Heart left ventricle (tissue), 16 donors: ENCODE data around the gene EXPH5. TPM values are rescaled to one million over a fixed set of nuclear protein-coding genes. Genes with fewer than 3 reads are reported as not detected.

Source experiments
- ATAC-seq, 4 donors: fragments of 200-7000 bp; cut with Tn5 transposase; one replicate each; pipeline ENCODE4 v1.9.1; 2020 to 2022; ENCODE audit warnings: moderate library complexity in 4 of 4, mild to moderate bottlenecking in 3 of 4, moderate number of reproducible peaks in 1 of 4
- DNase-seq, 5 donors: peaks; one replicate each; pipeline ENCODE4 v3.0.0-alpha.2; 2020
- H3K27ac ChIP-seq, 12 donors: fragments of 200-600 bp; sonication (generic) in 4 of 12; one replicate each; pipeline versions ENCODE4 v1.5.0 to v1.8.0; 2016 to 2022; ENCODE audit warnings: mild to moderate bottlenecking in 2 of 12
- H3K27me3 ChIP-seq, 9 donors: fragments of 200-600 bp; sonication (generic) in 2 of 9; one replicate each; pipeline versions ENCODE4 v1.5.1 to v1.8.0; 2016 to 2022; ENCODE audit warnings: mild to moderate bottlenecking in 3 of 9
- H3K36me3 ChIP-seq, 9 donors: fragments of 200-600 bp; sonication (generic) in 2 of 9; one replicate each; pipeline versions ENCODE4 v1.5.0 to v1.8.0; 2018 to 2022; ENCODE audit warnings: mild to moderate bottlenecking in 2 of 9
- H3K4me1 ChIP-seq, 12 donors: fragments of 200-600 bp; sonication (generic) in 4 of 12; one replicate each; pipeline versions ENCODE4 v1.5.0 to v1.8.0; 2016 to 2022; ENCODE audit warnings: mild to moderate bottlenecking in 3 of 12
- H3K4me3 ChIP-seq, 12 donors: fragments of 200-600 bp; sonication (generic) in 4 of 12; one replicate each; pipeline versions ENCODE4 v1.5.0 to v1.8.0; 2017 to 2022; ENCODE audit warnings: mild to moderate bottlenecking in 9 of 12, moderate library complexity in 4 of 12
- H3K9me3 ChIP-seq, 12 donors: fragments of 200-600 bp; sonication (generic) in 4 of 12; one replicate each; pipeline versions ENCODE4 v1.5.0 to v1.8.0; 2016 to 2022; ENCODE audit warnings: mild to moderate bottlenecking in 1 of 12
- CTCF ChIP-seq, 12 donors: fragments of 200-600 bp; sonication (generic) in 4 of 12; IDR thresholded peaks; one replicate each; pipeline versions ENCODE4 v1.5.0 to v1.8.0; 2018 to 2022; ENCODE audit warnings: antibody characterized with exemption in 12 of 12, mild to moderate bottlenecking in 5 of 12
- POLR2A ChIP-seq, 2 donors: fragments of 450-650 bp; IDR thresholded peaks; one replicate each; pipeline ENCODE4 v1.6.1; 2017; ENCODE audit warnings: antibody characterized with exemption in 2 of 2, mild to moderate bottlenecking in 2 of 2, moderate library complexity in 2 of 2
- WGBS, 4 donors: extraction: QIAGEN DNeasy Blood & Tissue Kit in 2 of 4; methylation state at CpG; one replicate each; pipeline versions ENCODE4 v1.1.5 to v1.1.7; 2013 to 2018; 5-methylcytosine and 5-hydroxymethylcytosine counted together
- intact Hi-C, 10 donors: fragments of 100-400 bp; cut with DNase I; formaldehyde crosslinking; loops; one replicate each; pipeline versions ENCODE4 v1.11.1 to v1.14.2; 2022
- polyA plus RNA-seq, 2 donors: library from polyadenylated mRNA; stranded (reverse); fragments of 200-250 nt; gene quantifications; one replicate each; pipeline ENCODE4 v1.2.3, GENCODE V29; 2013
- total RNA-seq, 9 donors: library from RNA; depleted of rRNA in 2 of 9; stranded (reverse); fragments of >200 nt in 2 of 9; fragmentation: NEBNext Ultra II Directional in 3 of 9; extraction: Animal tissue kit (Norgen Biotek cat#: 25700) in 3 of 9; gene quantifications; one replicate each; pipeline versions ENCODE4 v1.1.0 to v1.2.4, GENCODE V29; 2016 to 2023
- donor health status: ischemic (EF 13 %, LVEDD 7.1; RV severe dilation, severe dysfunction).
- donor health status: healthy with polysubstance abuse.
- donor health status: DM: no; HTN: yes; CAD: no.
- donor health status: DM: no; HTN: no; CAD: no.
- donor health status: ischemic (EF 25% LVEDD 6.9; RV normal size, moderate dysfunction).
- donor health status: ischemic (EF 25% LVEDD 5.7; RV mildly dilated, moderate dysfunction).
- donor health status: healthy.
- donor health status: DM: yes; HTN: yes; CAD: no.
- donor health status: ischemic (EF 35%, LVEDD 5.7; RV mildly dilated, moderate dysfunction).
- donor health status: nonischemic (EF 11% LVEDD 7.7; RV severe dilation, severe dysfunction).
- donor health status: DM: yes; HTN: yes; CAD: no.
- donor health status: PGD.
- donor health status: ischemic (EF 29% LVEDD 5.4; RV normal size, mild dysfunction).
- donor health status: nonischemic (EF 23%, LVEDD 6.1; RV moderate dilation, normal function).

Gene EXPH5
- total and polyA plus RNA-seq, 11 donors = 0.14 to 4.2 (median 1.1) TPM

DNA sequence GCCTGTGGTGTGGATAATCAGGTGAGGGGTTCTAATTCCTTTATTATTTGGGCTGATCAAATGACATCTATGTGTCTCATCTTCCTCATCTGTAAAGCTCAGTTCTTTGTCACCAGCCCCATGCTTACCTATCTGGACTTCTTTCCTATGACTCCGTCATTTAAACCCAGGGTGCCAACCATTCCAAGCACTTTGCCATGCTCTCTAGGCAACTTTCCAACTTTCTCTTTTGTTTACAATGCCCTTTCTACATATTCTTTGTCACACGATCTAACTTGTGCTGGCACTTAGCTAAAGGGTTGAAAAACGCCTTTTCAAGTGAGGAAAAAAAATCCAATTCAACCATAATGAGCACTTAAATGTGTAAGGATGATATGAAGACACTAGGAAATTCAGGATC, 27.9 kb downstream of the EXPH5 start:
- Histone ChIP-seq H3K9me3 (no peaks in the 10 kb centered on the region), H3K4me1 (no peaks in the 10 kb centered on the region), H3K27me3 (no peaks in the 10 kb centered on the region), H3K27ac (no peak overlapping the region), H3K4me3 (no peak overlapping the region), H3K36me3 (no peaks in the 10 kb centered on the region)
- intact Hi-C loops = no loop called here
- TF ChIP-seq POLR2A (IDR thresholded peaks at IDR 0.05) (no peak), CTCF (IDR thresholded peaks at IDR 0.05) (no peak)
- WGBS, 4 donors = 48 to 61% (median 51%) methylated on average over 3 of the region's 3 CpGs
- DNase-seq = no peak
- no peak for ATAC-seq

DNA sequence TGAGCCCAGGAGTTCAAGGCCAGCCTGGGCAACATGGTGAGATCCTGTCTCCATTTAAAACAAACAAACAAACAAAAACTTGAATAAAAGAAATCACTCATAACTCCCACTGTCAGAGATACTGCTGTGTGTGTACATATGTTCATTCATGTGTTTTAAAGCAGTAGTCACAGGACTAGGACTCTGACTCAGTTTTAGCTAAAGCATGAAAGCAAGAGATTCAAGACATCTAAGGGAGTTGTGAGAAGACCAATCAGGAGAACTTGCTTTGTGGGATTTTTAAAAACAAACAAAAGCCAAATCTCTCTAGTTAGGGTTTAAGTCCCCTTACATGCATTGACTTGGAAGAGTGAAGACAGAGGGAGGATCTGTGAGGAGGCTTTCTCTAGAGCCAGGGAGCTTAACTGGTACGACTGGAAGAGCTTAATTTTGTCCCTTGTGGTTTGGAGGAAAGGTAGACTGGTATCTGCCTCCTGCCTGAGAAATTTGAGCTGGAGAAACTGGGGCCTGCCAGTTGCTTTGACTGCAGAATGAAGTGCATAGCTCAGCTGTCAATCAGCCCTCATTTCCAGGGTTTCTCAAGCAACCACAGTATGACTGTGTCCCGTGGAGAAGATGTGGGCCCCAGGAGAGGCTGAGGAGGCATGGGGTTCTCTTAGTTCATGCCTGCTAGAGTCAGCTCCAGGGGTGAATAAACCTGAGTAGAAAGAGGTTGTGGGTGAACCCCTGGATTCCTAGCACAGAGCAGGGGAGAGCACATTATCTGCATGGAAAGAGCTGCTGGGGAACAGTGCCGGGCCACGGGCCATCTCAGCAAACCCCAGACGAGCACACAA, 30.6 kb downstream of the EXPH5 start:
- TF ChIP-seq CTCF (IDR thresholded peaks at IDR 0.05) (no peak), POLR2A (IDR thresholded peaks at IDR 0.05) (no peak)
- Histone ChIP-seq H3K4me1 (peaks cover 0 to 5% (median 0%) of the 10 kb centered on the region in 12 donors), H3K27ac (no peak overlapping the region), H3K4me3 (no peak overlapping the region), H3K36me3 (no peaks in the 10 kb centered on the region), H3K27me3 (no peaks in the 10 kb centered on the region), H3K9me3 (no peaks in the 10 kb centered on the region)
- intact Hi-C loops = no loop called here
- ATAC-seq (no peak), DNase-seq (no peak)
- WGBS, 4 donors = 70 to 74% (median 73%) methylated on average over 5 of the region's 5 CpGs

GRCh38 chr11:108561535-108561991, 32.0 kb downstream of the EXPH5 start:
- H3K4me3 ChIP-seq = no peak overlapping the region
- DNase-seq (no peak), ATAC-seq (no peak)
- H3K36me3 ChIP-seq = no peaks in the 10 kb centered on the region
- H3K9me3 ChIP-seq = no peaks in the 10 kb centered on the region
- no peaks in the 10 kb centered on the region for H3K27me3 ChIP-seq
- 41 to 48% (median 43%) methylated on average over 3 of the region's 3 CpGs for WGBS, 4 donors
- H3K27ac ChIP-seq = no peak overlapping the region
- TF ChIP-seq CTCF (IDR thresholded peaks at IDR 0.05) (no peak), POLR2A (IDR thresholded peaks at IDR 0.05) (no peak)
- H3K4me1 ChIP-seq = peaks cover 0 to 5% (median 0%) of the 10 kb centered on the region in 12 donors
- intact Hi-C loops = no loop called here

DNA sequence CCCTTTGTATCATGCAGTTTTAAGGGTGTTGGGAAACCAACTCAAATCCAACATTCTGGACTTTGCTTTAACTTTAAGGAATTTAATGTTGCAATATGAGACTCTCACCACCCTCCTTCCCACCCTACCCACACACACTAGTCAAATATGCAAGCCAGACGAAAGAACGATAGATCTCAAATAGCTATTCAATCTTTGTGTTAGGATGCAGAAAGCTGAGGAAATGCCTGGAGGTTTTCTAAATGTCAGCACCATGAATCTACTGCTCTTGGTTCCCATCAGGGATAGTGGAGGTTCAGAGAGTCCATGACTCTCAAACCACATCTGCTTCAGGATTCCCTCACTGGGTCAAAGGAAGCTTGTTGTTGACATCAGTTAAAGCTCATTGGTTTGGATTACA, 33.7 kb downstream of the EXPH5 start:
- TF ChIP-seq CTCF (IDR thresholded peaks at IDR 0.05) = no peak
- Histone ChIP-seq H3K36me3 (no peaks in the 10 kb centered on the region), H3K4me1 (peaks cover 0 to 5% (median 0%) of the 10 kb centered on the region in 12 donors), H3K4me3 (no peak overlapping the region), H3K27ac (no peak overlapping the region), H3K27me3 (no peaks in the 10 kb centered on the region), H3K9me3 (no peaks in the 10 kb centered on the region)
- no peak for ATAC-seq
- 28 to 61% (median 48%) methylated on average over 2 of the region's 2 CpGs for WGBS, 4 donors
- intact Hi-C loops = loop anchor here in 1 of 10 donors (10.0 kb wide), 1 partner anchor 125 kb away; no protein-coding TSS in a partner anchor
- no peak for DNase-seq
